ENCODE measurements around the gene CAPZB.

GRCh38 chr1:19454265-19455146 is 30.8 kb downstream of the CAPZB start:
- TF ChIP-seq POLR2AphosphoS5 (IDR thresholded peaks at IDR 0.05) (no peak), CTCF (IDR thresholded peaks at IDR 0.05) (no peak)

Measured in transverse colon (tissue), 4 donors.